Measurements from ENCODE around the gene C1QTNF7.

Gene C1QTNF7

DNA sequence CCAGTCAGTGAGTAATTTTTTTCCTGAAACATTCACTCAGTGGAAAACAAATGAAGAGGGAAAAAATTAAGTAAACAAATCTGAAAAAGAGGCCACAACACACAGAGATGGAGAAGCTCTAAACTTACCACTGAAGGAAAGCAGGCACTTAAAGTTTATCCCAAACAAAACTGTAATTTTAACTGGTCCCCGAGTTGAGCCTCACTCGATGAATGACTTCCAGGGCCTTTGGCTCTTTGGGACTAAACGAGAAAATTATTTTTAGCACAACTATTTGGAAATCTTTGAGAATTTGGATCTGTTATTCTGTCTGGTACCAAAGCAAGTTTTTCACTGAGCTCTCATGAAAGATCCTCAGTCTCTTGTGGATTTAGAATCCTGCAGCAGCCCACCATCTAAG lies at the start of gene C1QTNF7:
C1QTNF7 (plus strand) TSS at position 333 of the 400 bp plus-strand sequence. CDS start 7,711 bp downstream, outside the sequence.
- no peak for DNase-seq

GRCh38 chr4:15378062-15378461 lies 49.8 kb upstream of the C1QTNF7 start:
- no peak for DNase-seq

DNA sequence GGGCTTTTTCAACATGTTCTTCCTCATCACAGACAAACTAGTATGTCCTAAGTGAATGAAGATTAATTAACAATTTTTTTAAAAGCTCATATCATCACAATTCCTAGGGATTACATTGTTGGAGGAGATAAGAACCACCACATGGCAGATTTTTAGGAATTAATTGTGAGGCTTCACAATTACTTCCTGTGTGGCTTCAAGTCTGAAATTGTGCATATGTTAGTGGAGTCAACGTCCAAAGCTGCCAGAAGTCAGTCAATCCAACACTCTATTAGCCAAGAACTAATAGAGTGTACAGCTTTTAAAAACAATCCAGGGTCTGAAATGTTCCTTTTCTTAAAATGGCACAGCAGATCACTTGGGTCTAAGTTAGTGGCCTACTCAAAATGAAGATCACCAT lies 49.3 kb upstream of the C1QTNF7 start:
- no peak for DNase-seq

DNA sequence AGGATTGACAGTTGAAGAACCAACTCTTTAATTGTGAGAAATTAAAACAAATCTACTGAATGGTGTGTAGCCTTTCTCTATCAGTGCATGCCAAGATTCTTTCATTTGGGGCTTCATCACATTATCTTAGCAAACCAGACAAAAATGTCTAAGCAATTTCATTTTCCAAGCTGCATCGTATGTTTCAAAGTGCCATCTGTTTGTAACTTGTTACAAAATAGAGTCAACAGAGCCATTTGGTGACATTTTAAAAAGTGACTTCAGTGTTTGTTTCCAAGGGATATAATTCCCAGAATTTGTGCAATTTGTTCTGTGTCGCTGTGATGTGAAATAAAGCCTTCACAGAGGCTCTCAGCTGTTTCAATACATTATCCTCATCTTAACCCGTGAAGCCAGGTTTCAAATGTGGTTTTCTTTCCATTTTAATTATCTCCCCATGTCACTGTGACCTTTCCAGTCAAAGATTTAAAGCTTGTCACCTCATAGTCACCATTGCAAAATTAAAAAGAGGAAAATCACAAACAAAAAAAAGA lies 46.0 kb upstream of the C1QTNF7 start:
- DNase-seq = no peak

GRCh38 chr4:15382669-15383273 lies 45.1 kb upstream of the C1QTNF7 start:
- no peak for DNase-seq

- no peak for DNase-seq
Measured at GRCh38 chr4:15385515-15385914, 42.3 kb upstream of the C1QTNF7 start.

- DNase-seq = no peak
Measured at GRCh38 chr4:15385928-15386327, 41.9 kb upstream of the C1QTNF7 start.

DNA sequence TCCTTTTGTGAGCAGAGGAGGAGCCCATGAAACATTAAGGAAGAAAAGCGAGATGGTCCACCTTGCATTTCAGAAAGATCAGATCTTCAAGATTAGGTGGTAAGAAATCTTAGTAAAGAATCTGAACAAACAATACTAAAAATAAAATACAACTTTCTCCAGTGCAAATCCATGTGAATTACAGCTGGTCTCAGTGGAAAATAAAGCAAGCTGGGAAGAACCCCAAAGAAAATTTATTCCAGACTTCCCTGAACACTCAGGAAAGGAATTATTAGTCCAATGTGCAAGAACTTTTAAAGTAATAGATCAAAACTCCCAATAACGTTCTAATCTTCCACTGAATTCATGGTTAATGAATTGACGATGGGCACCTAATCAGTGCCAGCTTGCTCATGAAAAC lies 37.3 kb upstream of the C1QTNF7 start:
- DNase-seq = no peak

GRCh38 chr4:15392053-15392805 lies 35.6 kb upstream of the C1QTNF7 start:
- no peak for DNase-seq

- no peak for DNase-seq
Measured at GRCh38 chr4:15395311-15395710, 32.5 kb upstream of the C1QTNF7 start.

DNA sequence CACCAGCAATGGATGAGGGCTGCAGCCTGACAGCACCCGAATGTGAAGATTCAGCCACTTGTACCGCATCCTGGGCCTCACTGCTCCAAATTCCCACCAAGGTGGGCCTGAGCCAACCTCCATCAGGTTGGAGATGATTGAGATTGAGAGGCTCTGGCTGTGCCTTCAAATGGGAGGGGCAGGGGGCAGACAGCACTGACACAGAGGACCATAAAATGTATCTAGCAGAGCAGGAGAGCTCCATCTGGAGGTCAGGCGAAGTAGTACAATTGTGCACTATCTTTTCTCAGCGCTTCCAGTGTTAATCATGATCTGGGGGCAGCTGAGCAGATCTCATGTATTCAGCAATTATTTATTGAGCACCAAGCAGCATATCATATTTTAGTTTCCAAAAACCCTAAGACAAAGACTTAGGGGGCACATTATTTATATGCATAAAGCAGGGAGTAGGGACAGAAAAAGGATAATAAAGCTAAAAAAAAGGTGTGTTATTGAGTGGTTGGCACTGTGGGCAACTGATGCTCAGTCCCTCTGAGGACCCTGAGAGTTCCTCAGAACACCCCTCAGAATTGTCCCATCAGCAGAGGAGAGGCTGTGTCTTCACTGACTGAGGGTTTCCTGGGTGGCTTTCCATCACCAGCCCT lies 31.6 kb upstream of the C1QTNF7 start:
- DNase-seq = peak; percentile 76

GRCh38 chr4:15398001-15398400 lies 29.8 kb upstream of the C1QTNF7 start:
- no peak for DNase-seq

DNA sequence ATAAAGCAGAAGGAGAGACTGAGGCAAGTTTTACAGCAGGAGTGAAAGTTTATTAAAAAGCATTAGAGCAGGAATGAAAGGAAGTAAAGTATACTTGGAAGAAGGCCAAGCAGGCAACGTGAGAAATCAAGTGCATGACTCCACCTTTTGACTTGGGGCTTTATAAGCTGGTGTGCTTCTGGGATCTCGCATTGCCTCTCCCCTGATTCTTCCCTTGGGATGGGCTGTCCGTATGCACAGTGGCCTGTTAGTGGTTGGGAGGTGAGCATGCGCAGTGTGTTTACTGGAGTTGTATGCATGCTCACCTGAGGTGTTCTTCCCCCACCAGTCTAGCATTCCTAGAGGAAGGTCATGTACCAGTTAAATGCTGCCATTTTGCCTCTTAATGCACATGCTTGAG lies 29.1 kb upstream of the C1QTNF7 start:
- DNase-seq = no peak

DNA sequence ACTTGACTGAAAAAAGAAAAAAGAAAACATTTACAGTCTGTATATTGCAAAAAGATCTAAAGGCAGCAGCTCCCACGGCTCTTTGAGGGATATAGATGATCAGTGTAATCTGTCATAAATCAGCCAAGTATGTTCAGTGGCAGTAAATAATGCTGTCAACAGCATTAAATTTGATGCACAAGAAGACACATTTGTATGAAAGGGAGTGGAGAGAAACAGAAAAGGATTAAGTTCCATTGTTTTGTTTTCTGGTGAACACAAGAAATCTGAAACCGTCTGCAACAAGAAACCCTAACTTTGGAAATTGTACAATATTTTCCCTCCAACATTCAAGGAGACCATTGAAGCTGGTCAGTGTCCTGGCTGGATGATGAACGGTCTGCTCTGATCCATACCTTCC lies 27.6 kb upstream of the C1QTNF7 start:
- no peak for DNase-seq

DNA sequence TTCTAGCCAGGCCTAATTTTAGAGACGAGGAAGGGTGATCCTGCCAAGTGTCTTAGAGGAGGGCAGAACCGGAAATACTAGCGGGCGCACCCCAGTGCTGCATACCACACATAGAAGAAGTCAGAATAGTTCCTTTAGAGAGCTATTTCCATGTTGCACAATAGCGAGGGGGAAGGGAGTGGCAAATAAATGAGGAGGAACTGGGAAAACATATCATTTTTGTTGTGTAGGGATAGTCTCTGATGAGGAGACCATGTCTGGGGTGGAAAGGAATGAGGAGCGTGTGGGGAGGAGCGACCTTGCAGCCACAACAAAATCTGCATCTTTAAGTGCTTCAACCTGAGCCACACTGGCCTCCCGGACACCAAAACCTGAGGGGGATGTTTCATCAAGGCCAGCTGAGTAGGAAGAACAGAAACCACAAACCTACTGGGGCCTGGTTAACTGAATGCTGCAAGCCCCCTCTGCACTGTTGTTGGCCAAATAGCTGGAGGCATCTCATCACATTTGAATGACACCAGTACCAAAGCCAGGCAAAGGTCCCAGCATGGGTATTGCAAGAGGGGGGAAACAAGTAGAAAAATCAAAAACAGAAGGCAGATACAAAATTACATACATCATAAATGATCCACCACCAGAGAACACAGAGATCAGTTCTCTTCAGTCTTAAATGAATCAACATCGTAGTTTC lies 26.7 kb upstream of the C1QTNF7 start:
- DNase-seq = peak; percentile 87

DNA sequence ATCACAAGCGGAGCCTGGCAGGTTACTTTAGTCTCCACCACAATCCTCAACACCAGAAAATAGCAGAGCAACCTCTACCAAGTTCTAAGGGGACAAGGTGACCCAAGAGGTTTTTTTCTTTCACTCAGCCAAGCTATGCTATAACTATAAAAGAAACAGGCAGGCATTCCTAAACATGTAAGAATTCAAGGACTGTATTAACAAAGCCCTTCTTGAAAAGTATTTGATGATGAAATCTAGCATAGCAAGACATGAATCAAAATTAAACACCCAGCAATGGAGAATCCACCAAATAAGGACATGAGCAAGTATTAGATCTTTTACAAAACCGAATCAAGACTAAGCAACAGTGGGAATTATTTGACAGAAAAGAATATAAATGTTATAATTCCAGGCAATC lies 25.7 kb upstream of the C1QTNF7 start:
- DNase-seq = no peak

DNA sequence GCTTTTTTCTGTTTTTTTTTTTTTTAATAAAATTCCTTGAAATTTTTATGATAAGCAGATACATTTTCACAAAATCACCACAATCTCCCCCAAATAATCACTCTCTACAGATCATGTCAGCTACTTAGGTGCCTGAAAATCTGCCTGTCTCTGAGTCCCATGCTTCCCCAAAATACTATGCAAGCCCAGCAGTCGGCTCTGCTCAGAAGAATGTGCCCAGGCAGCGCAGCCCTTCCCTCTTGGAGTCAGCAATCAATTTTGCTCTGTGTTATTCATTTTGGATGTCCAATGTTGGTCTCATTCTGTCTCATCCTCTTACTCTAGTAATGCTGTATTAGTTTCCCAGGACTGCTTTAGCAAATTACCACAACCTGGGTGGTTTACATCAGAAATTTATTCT lies 24.9 kb upstream of the C1QTNF7 start:
- DNase-seq = no peak

- no peak for DNase-seq
Measured at GRCh38 chr4:15405018-15405417, 22.8 kb upstream of the C1QTNF7 start.

GRCh38 chr4:15410750-15411149 lies 17.1 kb upstream of the C1QTNF7 start:
- no peak for DNase-seq

DNA sequence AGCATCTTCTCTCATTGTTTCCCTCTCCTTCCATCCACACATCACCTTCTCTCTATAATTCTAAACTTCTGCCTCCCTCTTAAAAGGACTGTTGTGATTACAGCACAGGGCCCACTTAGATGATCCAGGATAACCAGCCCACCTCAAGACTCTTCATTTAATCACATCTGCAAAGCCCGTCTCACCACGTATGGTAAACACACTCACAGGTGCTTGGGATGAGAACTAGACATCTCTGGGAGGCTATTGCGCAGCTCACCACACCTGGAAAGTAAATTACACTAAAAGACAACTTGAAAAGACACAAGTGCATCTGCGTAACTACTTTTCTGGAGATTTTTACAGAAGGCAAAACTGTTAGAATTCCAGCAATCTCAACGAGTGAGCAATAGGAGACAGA lies 15.4 kb upstream of the C1QTNF7 start:
- DNase-seq = no peak

DNA sequence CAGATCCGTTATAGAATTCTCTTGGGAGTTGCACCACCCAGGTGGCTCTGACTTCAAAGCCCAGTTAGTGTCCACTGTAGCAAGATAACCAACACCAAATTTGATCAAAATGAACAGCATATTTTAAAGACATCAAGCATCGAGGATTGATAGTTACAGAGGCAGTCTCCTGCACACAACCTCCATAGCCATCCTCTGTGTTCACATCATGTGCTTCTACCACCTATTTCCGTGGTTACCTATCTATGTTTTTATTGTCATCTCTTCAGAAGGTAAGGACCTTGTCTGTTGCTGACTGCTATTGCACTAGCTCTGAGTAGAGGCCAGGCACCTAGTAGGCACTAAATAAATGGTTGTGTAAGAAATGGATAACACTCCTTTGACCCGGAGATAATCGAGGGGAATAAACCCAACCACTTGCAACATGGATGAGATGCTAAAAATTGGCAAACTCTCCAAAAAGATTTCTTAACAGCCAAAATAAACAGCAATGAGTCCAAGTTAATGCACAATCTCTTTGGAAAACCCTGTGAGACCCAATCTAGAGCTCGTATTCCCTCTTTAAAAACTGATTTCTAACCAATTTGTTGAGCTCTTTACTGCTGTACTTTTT lies 14.7 kb upstream of the C1QTNF7 start:
- DNase-seq = no peak

GRCh38 chr4:15413623-15414019 lies 14.2 kb upstream of the C1QTNF7 start:
- DNase-seq = no peak

GRCh38 chr4:15414551-15415091 lies 13.2 kb upstream of the C1QTNF7 start:
- no peak for DNase-seq

Data from islet precursor cell (in vitro differentiated cells).